Measurements from ENCODE around the gene TLR6. TPM values are rescaled to one million over a fixed set of nuclear protein-coding genes. Genes with fewer than 3 reads are reported as not detected.
"Not testable (repeated sequence)": the region's sequence is repeated elsewhere in the genome, so short reads cannot be mapped to it uniquely, and the experiment has no call there.

The TLR6 gene
- total RNA-seq, 1 donor from 2014 or later: 2.4 TPM

DNA sequence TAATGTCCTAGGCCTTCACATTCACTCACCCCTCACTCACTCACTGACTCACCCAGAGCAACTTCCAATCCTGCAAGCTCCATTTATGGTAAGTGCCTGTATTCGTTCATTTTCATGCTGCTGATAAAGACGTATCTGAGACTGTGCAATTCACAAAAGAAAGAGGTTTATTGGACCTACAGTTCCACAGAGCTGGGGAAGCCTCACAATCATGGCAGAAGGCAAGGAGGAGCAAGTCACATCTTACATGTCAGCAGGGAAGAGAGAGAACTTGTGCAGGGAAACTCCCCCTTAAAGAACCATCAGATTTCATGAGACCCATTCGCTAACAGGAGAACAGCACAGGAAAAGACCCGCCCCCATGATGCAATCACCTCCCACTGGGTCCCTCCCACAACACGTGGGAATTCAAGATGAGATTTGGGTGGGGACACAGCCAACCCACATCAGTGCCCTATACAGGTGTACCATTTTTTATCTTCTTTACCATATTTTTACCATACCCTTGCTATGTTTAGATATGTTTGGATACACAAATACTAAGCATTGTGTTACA lies 33.8 kb downstream of the TLR6 start:
- no peak for DNase-seq (ENCODE audit: low read depth)

DNA sequence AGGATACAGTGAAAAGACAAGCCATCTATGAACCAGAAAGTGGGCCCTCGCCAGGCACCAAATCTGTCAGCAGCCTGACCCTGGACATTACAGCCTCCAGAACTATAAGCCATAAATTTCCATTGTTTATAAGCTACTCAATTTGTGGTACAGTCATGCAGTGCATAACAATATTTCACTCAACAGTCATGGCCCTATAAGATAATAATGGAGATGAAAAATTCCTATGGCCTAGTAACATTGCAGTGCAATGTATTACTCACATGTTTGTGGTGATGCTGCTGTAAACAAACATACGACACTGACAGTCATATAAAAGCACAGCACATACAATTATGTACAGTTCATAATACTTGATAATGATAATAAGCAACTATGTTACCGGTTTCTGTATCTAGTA lies 34.9 kb downstream of the TLR6 start:
- DNase-seq (ENCODE audit: low read depth): no peak

DNA sequence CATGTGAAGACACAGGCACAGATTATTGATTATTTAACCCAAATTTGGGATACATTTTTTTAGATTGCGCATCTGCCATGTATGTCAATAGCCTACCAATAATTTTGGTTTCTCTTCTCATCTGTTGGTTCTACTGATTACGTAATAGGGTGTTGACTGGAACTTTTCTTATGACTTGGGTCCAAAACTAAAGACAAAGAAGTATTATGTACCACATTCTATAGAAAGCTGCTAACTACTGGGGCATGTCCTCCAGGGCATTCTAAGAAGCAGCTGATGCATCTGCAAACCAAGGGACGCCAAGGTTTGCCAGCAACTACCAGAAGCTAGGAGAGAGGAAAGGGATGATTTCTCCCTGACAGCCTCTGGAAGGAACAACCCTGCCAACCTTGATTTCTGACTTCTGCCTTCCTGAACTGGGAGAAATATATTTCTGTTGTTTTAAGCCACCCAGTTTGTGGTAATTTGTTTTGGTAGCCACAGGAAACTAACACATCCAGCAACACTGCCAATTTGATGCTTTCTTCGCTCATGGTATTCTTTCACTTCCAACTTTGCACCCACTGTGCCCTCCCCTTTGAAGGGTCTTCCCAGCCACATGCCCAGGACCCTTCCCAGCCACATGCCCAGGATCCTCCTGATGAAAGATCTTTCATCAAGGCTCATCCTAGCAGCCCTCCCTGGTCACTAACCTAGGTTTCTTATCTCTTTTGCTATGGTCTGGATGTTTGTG lies 36.1 kb downstream of the TLR6 start:
- no peak for DNase-seq (ENCODE audit: low read depth)

DNA sequence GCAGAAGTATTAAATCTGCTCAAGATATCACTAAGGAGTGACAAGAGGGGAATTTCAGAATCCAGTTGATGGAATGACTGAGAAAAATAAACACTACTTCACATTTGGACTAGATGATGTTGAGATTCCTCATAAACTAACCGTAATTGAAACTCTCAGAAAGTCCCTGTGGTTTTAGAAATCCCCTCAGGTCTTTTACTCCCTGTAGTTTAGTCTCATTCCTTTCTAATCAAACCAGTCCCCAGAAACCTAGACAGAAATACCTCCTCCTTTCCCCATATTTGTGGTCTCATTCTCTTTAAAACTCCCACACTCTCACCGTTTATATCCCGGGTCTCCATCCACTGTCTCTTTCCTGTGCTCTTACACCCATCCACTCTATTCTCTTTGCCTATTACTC lies 37.0 kb downstream of the TLR6 start:
- DNase-seq (ENCODE audit: low read depth): no peak

DNA sequence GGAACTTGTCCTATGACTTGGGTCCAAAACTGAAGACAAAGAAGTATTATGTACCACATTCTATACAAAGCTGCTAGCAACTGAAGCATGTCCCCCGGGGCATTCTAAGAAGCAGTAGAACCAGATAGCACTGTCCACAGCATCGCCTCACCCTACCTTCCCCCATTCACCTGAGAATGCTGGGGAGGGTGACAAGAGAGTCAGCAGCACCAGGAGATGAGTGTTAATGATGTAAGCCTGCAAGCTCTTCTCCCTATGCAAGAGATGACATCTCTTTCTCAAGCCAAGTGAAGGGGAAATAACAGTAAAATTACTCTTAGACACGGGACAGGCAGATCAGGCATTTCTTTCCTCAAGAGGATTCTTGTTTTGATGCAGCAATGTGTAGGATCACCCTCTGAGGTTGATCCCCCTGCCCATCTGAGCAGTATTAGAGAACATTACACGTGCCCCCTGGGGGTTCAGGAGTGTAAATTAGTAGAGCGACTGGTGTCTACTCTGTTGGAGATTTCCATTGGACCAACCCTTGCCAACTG lies 38.1 kb downstream of the TLR6 start:
- DNase-seq (ENCODE audit: low read depth): no peak

DNA sequence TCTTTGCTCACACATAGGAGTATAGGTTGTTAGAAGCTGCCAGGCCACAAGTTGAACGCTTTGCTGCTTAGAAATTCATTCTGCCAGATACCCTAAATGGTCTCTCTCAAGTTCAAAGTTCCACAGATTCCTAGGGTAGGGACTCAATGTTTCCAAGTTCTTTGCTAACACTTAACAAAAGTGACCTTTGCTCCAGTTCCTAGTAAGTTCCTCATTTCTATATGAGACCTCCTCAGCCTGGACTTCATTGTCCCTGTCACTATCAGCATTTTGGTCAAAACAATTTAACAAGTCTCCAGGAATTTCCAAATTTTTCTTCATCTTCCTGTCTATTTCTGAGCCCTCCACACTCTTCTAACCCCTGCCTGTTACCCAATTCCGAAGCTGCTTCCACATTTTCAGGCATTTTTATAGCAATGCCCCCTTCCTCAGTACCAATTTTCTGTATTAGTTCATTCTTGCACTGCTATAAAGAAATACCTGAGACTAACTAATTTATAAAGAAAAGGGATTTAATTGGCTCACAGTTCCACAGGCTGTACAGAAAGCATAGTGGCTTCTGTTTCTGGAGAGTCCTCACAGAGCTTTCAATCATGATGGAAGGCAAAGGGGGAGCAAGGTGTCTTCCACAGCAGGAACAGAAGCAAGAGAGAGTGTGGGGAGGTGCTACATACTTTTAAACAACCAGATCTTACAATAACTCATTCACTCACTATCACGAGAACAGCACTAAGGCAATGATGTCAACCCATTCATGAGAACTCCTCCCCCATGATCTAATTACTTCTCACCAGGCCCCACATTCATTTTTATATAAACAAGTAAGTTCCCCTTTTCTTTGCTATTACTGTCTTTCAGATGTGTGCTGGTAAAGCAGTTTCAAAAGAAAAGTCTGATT lies 40.5 kb downstream of the TLR6 start:
- no peak for DNase-seq (ENCODE audit: low read depth)

DNA sequence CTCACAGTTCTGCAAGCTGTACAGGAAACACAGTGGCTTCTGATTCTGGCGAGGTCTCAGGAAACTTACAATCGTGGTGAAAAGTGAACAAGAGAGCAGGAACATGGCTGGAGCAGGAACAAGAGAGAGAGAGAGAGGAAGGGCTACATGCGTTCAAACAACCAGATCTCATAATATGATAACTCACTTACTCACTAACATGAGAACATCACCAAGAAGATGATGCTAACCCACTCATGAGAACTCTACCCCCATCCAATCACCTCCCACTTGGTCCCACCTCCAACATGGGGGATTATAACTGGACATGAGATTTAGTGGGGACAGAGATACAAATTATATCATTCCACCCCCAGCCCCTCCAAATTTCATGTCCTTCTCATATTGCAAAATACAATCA lies 42.2 kb downstream of the TLR6 start:
- DNase-seq (ENCODE audit: low read depth): no peak

DNA sequence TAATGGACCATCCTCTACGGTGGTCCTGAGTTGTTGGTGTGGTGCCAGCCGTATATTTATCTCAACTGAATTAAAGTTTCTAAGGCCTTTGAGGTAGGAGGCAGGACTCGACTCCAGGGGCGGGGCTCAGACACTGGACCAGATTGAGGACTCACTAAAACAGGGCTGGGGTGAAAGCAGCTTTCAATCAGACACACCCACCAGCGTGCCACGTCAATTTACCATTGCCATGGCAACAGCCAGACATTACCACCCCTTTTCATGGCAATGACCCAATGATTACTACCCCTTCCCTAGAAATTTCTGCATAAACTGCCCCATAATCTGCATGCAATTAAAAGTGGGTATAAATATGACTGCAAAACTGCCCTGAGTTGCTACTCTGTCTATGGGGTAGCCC lies 45.3 kb downstream of the TLR6 start:
- DNase-seq (ENCODE audit: low read depth): no peak

DNA sequence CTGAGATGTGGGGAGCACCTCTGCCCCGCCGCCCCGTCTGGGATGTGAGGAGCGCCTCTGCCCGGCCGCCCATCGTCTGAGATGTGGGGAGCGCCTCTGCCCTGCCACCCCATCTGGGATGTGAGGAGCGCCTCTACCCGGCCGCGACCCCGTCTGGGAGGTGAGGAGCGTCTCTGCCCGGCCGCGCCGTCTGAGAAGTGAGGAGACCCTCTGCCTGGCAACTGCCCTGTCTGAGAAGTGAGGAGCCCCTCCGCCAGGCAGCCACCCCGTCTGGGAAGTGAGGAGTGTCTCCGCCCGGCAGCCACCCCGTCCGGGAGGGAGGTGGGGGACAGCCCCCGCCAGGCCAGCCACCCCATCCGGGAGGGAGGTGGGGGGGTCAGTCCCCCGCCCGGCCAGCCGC lies 49.2 kb downstream of the TLR6 start:
- not testable (repeated sequence) for DNase-seq (ENCODE audit: low read depth)

DNA sequence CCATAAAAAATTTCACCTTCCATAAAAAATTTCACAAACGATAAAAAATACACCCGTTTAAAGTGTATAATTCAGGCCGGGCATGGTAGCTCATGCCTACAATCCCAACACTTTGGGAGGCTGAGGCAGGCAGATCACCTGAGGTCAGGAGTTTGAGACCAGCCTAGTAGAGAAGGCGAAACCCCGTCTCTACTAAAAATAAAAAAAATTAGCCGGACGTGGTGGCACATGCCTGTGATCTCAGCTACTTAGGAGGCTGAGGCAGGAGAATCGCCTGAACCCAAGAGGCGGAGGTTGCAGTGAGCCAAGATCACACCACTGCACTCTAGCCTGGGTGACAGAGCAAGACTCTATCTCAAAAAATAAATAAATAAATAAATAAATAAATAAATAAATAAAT lies 50.4 kb downstream of the TLR6 start:
- DNase-seq (ENCODE audit: low read depth): not testable (repeated sequence)

DNA sequence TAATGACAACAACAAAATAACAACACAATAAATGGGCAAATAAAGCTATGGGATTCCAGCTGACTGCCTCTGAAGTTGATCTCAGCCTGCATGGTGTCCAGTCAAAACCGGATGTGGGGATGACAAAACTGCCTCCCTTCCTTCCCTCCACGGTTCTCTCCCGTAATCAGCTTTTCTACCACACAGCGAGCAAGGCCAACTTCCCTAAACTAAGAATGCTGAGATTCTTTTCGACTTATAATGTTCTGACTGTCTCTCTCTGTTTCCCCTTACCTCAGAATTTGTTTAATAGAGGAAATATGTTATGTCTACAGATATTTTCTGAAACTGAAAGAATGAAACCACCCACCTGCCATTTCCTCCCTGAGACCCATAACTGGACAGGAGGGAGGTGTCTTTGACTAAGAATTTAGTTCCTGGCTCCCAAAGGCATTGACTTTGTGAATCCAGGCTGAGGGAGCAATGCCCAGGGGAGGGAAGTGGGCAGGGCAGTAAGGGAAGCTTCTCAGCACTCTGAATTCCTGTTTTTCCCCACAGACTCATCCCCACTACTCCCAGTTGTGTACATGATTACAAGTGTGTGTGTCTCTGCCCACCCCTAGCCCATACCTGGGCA lies 51.0 kb downstream of the TLR6 start:
- peak; percentile 42 for DNase-seq (ENCODE audit: low read depth)

DNA sequence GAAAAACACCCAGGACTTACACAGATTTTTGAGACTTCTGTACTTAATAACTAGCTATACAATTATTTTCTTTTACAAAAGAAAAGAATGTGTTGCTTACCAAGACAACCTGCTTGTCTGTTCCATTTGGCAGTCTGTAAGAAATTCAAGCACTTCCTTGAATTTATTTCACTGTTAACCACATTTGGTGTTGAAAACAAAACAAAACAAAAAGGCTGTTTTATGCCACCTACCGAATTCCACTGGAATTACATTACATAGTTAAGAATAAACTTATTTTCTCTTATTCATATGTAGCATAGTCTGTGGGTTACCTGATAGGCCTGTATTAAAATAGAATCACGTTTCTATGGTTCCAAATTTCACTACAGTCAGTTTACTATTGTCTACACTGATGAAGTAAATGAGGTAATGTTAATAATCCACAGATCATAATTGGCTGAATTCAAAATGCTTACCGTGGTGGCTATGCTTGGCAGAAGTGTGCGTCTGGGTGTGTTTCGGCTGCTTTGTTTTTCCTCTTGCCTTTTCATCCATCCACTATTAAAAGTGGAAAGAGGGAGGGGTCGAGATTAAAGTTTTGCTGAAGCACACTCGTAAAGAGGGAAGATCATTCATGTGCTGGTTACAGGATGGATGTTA lies 51.8 kb downstream of the TLR6 start, which contains the start of gene TLR1:
Gene TLR1, minus strand, starts transcription at position 138 of the 642 bp plus-strand sequence. CDS start 5,960 bp downstream, outside the sequence.
- peak; percentile 76 for DNase-seq (ENCODE audit: low read depth)

DNA sequence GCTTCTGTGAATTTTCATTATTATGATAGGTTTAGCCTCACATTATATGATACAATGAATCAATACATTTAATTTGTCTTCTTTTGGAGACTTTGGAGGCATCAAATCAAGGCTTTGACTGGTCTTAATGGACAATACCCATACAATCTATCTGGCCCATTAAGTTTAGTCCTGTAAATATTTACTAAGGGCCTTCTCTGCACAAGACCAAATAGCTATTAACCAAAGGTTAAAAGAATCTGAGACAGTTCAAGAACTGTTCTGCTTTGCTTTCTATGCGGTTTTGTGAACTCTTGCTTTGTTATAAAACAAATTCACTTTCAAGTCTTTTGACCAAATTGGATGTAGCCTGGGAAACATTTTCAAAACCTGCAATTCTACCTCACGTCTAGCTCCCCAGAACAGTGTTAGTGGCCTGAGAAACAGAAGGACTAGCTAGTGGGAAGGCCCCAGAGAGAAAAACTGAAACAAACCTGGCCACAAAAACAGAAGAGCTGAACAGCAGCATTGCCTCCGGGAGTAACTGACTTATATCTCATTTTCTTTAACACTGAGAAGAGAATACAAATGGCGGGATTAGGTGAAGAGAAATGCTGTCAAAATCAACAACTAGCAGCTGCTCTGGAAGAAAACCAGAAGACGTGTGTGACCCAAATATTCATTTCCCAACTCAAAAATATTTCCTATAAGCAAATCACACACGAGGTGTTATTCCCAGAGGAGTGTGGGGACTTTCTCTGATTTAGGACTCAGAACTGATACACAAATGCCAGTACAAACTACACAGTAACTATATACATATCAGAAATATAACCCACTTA lies 52.6 kb downstream of the TLR6 start:
- peak; percentile 21 for DNase-seq (ENCODE audit: low read depth)

DNA sequence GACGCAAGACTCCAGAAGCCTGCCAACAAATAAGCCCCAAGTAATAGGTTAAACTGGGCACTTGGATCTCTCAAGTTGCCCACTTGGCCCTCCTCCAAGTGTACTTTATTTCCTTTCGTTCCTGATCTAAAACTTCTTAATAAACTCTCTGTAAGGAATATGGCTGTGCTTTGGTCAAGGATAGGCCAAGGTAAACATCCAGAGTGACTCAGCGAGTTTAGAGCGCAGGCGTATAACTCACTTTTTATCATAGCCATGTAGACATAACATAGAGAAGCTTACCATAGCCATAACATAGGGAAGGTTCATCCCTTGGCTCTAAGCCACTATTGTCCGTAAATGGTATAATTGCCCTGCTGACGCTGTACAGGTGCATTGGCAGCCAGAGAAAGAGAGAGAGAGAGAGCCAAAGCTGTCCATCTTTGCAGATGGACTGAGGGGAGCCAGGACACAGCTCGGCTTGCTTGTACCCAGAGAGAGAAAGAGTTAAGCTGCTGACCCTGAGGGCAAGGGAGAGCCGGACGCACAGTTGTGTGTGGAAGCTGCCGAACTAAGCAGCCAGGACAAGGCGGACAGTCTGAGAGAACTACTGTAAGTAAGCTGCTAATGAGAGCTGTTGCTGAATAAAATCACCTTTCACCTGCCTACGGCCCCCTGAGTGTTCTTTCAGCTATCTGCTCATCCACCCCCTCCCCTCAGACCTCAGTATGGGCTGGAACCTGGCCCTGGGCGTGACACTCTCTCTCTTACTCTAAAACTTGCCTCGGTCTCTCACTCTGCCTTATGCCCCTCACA lies 53.9 kb downstream of the TLR6 start:
- DNase-seq (ENCODE audit: low read depth): no peak

DNA sequence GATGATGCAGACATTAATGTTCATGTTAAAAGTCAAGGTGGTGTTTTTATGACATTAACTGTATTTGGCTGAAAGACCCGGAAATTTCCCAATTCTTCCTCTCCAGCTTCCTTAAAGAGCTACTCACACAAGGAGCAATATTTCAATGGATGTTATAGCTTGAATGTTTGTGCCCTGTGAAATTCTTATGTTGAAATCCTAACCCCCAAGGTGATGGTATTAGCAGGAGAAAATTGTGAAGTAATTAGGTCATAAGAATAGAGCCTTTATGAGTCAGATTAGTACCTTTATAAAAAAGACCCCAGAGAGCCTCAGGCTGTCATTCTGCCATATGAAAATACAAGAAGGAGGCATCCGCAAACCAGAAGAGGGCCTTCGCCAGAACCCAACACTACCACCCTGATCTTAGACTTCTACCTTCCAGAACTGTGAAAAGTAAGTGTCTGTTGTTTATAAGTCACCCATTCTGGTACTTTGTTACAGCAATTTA lies 55.6 kb downstream of the TLR6 start:
- no peak for DNase-seq (ENCODE audit: low read depth)

DNA sequence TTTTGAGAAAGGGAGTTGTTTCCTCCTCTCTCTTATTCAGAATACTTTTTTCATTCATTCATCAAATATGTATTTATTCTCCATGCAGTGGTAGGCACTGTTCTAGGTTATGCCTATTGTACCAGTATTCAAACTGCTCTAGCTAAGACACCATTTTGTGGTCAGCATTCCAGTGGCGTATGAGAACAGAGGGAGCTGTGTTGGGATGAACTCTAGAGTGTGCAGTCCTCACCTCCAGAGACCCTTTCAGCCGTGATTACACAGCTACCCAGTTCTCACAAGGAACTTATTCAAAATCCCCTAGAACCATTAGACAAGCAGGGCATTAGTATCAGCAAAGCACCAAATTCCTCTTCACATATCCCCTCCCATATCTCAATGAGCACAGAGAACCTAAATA lies 56.3 kb downstream of the TLR6 start:
- DNase-seq (ENCODE audit: low read depth): no peak

DNA sequence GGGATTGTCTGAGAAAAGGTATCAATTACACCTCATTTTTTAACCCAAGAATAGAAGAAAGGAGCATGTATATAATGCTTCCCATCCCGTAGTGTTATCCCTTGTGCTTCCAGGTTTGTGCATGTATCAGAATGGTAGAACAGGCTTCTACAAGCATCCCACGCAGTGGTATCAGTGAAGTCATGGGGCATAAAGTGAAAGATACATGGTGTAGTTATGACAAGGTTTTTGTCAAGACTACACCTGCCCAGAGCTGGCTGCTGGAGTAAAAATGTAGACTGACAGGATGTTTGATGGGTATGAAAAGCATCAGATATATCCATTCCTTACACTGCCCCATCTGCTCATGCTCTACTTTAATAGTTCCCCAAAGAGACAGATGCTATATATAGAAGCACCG lies 61.5 kb downstream of the TLR6 start:
- DNase-seq (ENCODE audit: low read depth): no peak

DNA sequence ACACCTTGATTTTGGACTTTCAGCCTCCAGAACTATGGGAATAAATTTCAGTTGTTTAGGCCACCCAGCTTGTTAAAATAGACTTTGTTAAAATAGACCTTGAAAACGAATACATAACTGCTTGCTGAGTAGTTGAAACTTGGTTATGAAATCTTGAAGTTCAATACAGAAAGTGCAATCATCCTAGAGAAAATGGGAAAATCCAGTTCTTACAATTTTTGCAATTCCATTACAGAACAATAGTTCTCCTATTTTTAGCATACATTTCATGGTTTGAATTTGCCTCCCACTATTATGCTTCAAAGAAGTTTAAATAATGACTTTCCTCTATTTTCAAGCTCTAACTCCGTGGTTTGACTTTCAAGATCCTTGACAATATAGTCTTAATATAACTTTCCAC lies 62.6 kb downstream of the TLR6 start:
- DNase-seq (ENCODE audit: low read depth): no peak

DNA sequence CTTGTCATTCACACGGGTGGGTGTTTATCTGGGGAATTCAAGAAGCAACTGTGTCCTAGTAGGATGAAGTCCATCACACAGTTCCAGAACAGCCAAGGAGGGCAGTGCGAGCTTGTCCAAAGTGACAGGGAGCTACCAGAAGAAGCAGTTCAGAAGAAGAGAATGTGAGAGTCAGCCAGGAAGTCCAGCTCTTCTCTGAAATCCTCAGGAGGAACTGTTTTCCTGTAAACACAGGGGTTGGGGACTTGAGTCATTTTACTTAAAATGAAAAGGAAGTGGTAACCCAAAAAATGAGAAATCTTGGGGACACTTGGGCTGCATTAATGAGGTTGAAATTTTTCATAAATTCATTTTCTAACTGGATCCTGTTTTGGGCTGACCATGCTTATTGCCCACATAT lies 65.6 kb downstream of the TLR6 start:
- DNase-seq (ENCODE audit: low read depth): no peak
